ENCODE measurements around the gene CRELD2.

The CRELD2 gene

DNA sequence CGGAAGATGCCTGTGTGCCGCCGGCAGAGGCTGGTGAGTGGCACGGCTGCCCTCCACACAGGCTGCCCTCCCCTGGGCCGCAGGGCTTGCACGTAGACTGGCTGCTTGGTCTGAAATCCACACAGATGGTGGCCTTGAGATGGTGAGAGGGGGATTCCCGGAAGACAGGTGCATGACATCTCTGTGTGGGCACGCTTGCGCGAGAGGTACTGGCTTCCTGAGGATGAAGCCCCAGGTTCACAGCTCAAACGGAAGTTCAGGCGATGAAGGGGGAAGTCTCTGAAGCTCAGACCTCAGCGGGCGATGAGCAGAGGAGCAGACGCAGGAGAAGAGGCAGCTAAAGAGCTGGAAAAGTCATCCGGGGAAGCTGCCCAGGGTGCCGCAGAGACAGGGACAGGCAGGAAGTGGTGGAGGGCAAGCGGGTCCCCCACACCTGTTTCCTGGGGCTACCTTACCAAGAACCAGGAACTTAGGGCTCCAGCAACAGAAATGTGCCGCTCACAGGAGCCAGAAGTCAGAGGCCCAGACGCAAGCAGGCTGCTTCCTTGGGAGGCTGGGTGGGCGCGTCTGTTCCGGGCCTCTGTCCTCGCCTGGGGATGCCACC, 7.2 kb downstream of the CRELD2 start:
- H3K9me3 ChIP-seq (ENCODE audit: insufficient read depth, low read length): no peaks in the 10 kb centered on the region
- H3K4me3 ChIP-seq (ENCODE audit: insufficient read depth, low read length, poor library complexity, severe bottlenecking): peak overlapping the region; percentile 44
- H3K9me2 ChIP-seq (replicated peaks; ENCODE audit: insufficient read depth, low read length): no peaks in the 10 kb centered on the region
- peak overlapping the region; percentile 98 for H3K27ac ChIP-seq (ENCODE audit: low read depth, low read length)
- peak overlapping the region; percentile 60 for H3K9ac ChIP-seq (ENCODE audit: low read length)
- no peak for TF ChIP-seq EZH2phosphoT487 (conservative IDR thresholded peaks at IDR 0.05; ENCODE audit: low read length)
- TF ChIP-seq, protein P1, sequence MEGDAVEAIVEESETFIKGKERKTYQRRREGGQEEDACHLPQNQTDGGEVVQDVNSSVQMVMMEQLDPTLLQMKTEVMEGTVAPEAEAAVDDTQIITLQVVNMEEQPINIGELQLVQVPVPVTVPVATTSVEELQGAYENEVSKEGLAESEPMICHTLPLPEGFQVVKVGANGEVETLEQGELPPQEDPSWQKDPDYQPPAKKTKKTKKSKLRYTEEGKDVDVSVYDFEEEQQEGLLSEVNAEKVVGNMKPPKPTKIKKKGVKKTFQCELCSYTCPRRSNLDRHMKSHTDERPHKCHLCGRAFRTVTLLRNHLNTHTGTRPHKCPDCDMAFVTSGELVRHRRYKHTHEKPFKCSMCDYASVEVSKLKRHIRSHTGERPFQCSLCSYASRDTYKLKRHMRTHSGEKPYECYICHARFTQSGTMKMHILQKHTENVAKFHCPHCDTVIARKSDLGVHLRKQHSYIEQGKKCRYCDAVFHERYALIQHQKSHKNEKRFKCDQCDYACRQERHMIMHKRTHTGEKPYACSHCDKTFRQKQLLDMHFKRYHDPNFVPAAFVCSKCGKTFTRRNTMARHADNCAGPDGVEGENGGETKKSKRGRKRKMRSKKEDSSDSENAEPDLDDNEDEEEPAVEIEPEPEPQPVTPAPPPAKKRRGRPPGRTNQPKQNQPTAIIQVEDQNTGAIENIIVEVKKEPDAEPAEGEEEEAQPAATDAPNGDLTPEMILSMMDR (IDR thresholded peaks at IDR 0.05; ENCODE audit: insufficient read depth, low read length, poor library complexity, severe bottlenecking): no peak
- H2AFZ ChIP-seq (ENCODE audit: low read depth, low read length, severe bottlenecking): peak overlapping the region; percentile 76
- no peaks in the 10 kb centered on the region for H4K20me1 ChIP-seq (ENCODE audit: low read depth, low read length)
- peak overlapping the region; percentile 84 for H3K4me2 ChIP-seq (ENCODE audit: low read depth, low read length, poor library complexity, severe bottlenecking)
- peaks cover 38% of the 10 kb centered on the region for H3F3A ChIP-seq (ENCODE audit: insufficient read depth)
- H3K79me2 ChIP-seq (ENCODE audit: insufficient read depth, low read length): no peaks in the 10 kb centered on the region
- H3K36me3 ChIP-seq (ENCODE audit: low read length): no peaks in the 10 kb centered on the region
- H3K27me3 ChIP-seq (ENCODE audit: low read length): no peaks in the 10 kb centered on the region

DNA sequence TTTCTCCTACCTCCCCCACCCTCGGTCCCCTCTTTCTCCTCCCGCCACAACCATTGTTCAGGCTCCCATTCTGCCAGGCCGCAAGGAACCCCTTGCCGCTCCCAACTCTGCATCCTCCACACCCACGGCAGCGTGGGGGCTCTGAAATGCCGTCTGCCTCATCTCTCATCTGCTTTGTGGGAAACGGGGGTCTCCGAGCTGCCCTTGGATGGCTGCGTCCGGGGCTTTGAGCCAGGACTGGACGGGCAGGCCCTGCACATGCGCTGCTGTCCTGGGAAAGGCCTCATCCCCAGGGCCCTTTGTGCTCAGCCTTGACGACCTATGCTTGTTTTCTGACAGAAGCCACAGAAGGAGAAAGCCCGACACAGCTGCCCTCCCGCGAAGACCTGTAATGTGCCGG, 8.5 kb downstream of the CRELD2 start:
- Histone ChIP-seq H2AFZ (ENCODE audit: low read depth, low read length, severe bottlenecking) (no peak overlapping the region), H3K9me2 (replicated peaks; ENCODE audit: insufficient read depth, low read length) (no peaks in the 10 kb centered on the region), H3K27me3 (ENCODE audit: low read length) (no peaks in the 10 kb centered on the region), H3K36me3 (ENCODE audit: low read length) (no peaks in the 10 kb centered on the region), H4K20me1 (ENCODE audit: low read depth, low read length) (no peaks in the 10 kb centered on the region), H3F3A (ENCODE audit: insufficient read depth) (peaks cover 38% of the 10 kb centered on the region), H3K9me3 (ENCODE audit: insufficient read depth, low read length) (no peaks in the 10 kb centered on the region), H3K27ac (ENCODE audit: low read depth, low read length) (no peak overlapping the region), H3K9ac (ENCODE audit: low read length) (no peak overlapping the region), H3K4me3 (ENCODE audit: insufficient read depth, low read length, poor library complexity, severe bottlenecking) (no peak overlapping the region), H3K4me2 (ENCODE audit: low read depth, low read length, poor library complexity, severe bottlenecking) (no peak overlapping the region), H3K79me2 (ENCODE audit: insufficient read depth, low read length) (no peaks in the 10 kb centered on the region)
- TF ChIP-seq EZH2phosphoT487 (conservative IDR thresholded peaks at IDR 0.05; ENCODE audit: low read length): no peak
- TF ChIP-seq, protein P1 (IDR thresholded peaks at IDR 0.05; ENCODE audit: insufficient read depth, low read length, poor library complexity, severe bottlenecking): no peak

DNA sequence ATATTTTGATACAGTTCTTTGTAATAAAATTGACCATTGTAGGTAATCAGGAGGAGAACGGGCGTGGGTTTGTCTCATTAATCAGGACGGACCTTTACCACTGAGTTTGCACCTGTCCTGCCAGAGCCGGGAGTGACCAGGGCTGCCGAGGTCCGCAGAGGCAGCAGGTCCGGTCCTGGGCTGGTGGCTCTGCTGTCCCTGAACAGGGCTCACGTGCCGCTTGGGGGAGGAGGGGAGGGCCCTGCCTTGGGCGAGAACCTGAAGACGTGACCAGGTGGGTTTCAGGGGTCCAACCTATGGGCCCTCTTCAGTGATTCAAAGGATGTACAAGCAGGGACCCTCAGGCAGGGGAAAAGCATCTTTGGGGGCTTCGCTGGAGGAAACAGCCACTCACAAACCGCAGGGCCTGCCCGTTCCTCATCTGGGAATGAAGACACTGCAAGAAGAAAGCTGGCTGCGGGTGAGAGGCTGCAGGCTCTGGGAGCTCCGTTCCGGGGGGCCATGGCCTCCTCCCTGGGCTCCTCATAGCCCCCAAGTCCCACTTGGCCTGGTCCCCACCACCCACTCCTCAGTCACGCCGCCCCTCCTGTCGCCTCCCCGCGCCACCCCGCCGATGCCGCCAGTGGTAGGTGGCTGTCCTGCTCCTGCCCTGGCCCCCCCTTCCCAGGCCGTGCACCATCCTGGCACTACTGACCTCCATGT, 9.2 kb downstream of the CRELD2 start:
- H3K27me3 ChIP-seq (ENCODE audit: low read length): no peaks in the 10 kb centered on the region
- H3K27ac ChIP-seq (ENCODE audit: low read depth, low read length): no peak overlapping the region
- no peaks in the 10 kb centered on the region for H3K9me2 ChIP-seq (replicated peaks; ENCODE audit: insufficient read depth, low read length)
- H3F3A ChIP-seq (ENCODE audit: insufficient read depth): peaks cover 38% of the 10 kb centered on the region
- H3K36me3 ChIP-seq (ENCODE audit: low read length): no peaks in the 10 kb centered on the region
- H3K4me3 ChIP-seq (ENCODE audit: insufficient read depth, low read length, poor library complexity, severe bottlenecking): no peak overlapping the region
- no peak overlapping the region for H3K9ac ChIP-seq (ENCODE audit: low read length)
- H3K4me2 ChIP-seq (ENCODE audit: low read depth, low read length, poor library complexity, severe bottlenecking): no peak overlapping the region
- no peak overlapping the region for H2AFZ ChIP-seq (ENCODE audit: low read depth, low read length, severe bottlenecking)
- no peaks in the 10 kb centered on the region for H3K9me3 ChIP-seq (ENCODE audit: insufficient read depth, low read length)
- no peaks in the 10 kb centered on the region for H4K20me1 ChIP-seq (ENCODE audit: low read depth, low read length)
- no peak for TF ChIP-seq EZH2phosphoT487 (conservative IDR thresholded peaks at IDR 0.05; ENCODE audit: low read length)
- TF ChIP-seq, protein P1 (IDR thresholded peaks at IDR 0.05; ENCODE audit: insufficient read depth, low read length, poor library complexity, severe bottlenecking): no peak
- no peaks in the 10 kb centered on the region for H3K79me2 ChIP-seq (ENCODE audit: insufficient read depth, low read length)

Measured in SU-DHL-6 (cell line).